GM19240 (cell line): ENCODE data around the gene KRT2.

Source experiments
- DNase-seq: peaks from one replicate; pipeline ENCODE4 v3.0.0; 2011; ENCODE audit warnings: low spot score; ENCODE audit not compliant: insufficient read length

The KRT2 gene

DNA sequence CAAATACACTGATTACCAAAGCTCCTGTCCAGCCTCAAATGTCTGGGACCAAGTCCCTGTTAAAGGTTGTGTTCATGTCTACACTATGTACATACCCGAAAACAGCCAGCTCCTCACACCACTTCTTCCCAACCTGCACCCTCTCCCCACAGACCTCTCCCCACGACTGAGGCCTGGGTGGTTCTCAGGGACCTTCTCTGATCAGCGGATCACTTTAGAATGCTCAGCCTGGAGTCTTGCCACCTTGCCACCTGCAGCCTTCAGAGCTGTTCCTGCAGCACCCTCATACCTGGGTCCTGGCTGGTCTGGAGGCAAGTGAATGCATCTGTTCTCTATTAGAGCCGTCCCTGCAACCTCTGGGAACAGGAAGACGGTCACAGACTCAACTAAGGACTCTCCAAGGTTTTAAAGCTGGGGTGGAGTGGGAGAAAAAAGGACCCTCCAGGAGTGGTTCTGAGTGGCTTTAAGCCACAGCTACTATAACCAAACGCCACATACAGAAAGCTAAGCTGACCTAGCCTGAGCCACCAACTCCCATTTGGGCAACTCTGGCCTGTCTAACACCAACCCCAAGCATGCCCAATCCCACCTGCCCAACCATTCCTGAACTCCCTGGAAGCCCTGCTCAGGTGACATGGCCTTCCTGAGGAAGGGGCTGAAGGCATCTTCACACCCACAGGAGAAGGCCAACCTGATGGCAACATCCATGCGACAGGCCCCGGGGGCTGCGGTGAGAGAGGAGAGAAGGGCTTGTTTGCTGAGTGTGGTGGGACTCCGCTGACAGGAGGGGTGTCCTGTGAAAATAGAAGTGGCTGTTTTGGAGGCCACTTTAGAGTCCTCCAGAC is 8.6 kb downstream of the KRT2 start:
- DNase-seq, result no peak

DNA sequence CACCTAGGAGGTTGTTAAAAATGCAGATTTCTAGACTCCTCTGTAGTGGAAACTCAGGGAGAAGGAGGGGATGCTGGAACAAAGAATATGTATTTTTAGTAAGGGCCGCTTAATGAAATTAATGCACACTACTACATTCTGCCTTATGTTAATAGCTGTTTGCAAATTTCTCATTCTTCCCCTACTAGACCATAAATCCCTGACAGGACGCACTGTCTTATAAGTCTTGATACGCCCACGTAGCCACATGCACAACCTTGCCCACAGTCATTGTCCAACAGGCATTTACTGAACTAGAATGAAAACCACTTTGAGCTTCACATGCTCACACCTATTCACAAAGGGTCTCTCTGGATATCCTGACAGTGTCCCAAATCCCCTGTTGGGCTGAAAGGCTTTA is 10.5 kb downstream of the KRT2 start:
- DNase-seq, result no peak

DNA sequence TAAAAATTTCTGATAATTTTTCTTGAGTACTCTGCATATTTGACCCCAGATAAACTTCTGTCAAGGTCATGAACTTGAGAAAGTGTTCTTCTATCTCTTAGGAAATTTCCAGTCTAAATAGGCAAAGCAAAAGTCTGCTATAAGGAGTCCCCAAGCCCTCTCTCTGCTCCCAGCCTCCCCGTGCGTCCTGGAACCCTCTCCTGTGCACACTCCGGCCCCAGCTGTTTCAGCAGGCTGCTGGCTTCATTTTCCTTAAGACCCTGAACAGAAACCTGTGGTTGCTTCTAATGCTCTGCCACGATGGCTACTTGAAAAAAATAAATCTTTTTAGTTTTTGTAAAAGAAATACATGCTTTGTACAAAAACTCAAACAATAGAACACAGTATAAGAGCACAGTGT is 14.7 kb downstream of the KRT2 start:
- no peak for DNase-seq

- DNase-seq, result no peak
Measured at GRCh38 chr12:52636592-52637258, 15.3 kb downstream of the KRT2 start.

- no peak for DNase-seq
Measured at GRCh38 chr12:52636189-52636588, 15.8 kb downstream of the KRT2 start.

DNA sequence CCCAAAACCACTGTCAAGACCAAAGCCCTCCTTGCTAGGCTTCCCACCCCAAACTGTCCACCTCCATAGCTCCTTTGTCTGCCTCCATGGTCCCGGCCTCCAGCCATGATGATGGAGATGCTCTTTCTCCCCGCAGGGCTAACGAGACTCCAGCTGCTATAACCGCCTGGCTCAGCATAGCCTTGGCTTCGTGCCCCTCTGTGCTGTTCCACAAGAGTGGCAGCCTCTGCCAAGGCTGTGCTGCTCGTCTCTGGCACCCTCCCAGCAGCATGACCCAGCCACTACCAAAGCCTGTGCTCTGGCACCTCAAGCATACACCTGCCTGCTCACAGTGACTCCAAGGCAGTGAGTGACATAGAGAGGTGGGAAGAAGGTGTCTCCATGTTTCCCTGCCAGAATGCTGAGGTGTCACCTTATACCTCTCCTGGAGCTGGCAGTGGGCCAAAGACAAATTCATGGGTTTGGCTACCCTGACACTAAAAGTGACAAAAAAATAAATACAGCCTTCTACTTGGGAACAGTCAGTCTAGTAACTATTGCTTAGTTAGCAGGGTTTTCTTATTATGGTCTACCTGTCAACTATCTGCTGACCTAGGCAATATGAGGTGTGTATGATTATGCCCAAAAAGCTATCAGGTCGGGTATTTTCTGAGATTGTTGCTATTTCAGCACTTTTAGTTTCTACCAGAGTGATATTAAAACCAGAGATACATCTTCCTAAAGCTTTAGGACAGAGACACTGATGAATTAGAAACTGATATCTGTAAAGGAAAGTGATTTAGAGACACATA is 17.6 kb downstream of the KRT2 start:
- no peak for DNase-seq

GRCh38 chr12:52633383-52633782 is 18.6 kb downstream of the KRT2 start:
- DNase-seq, result no peak

- DNase-seq, result no peak
Measured at GRCh38 chr12:52632656-52633055, 19.4 kb downstream of the KRT2 start.

GRCh38 chr12:52631676-52632459 is 20.1 kb downstream of the KRT2 start:
- no peak for DNase-seq

- DNase-seq, result no peak
Measured at GRCh38 chr12:52631264-52631663, 20.7 kb downstream of the KRT2 start.

DNA sequence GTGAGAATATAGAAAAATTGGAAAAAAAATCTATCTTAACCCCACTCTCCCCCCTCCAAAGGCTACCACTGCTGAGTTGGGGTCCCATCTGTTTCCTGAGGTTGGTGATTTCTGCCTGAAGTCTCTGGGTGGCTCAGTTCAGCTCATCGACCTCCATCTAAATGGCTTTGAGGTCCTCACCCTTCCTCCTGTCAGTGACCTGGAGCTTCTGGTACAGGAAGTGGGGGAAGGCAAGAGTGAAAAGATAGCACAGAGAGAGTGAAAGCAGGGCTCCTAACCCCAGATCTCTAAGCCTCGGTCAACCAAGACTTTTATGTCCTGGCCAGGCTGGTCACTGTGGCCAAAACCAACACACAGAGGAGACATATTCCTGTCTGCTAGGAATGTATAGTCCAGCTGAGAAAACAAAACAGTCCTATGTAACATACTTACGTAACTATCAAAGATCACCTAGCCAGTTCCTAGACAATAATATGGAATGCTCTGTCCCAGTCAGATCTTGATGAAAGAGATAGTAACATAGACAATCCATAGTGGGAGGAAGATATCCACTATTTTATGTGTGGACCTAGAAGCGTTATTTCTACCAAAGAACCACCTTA is 21.3 kb downstream of the KRT2 start:
- DNase-seq, result no peak

GRCh38 chr12:52630008-52630500 is 22.0 kb downstream of the KRT2 start:
- no peak for DNase-seq

- no peak for DNase-seq
Measured at GRCh38 chr12:52629281-52630007, 22.6 kb downstream of the KRT2 start.

DNA sequence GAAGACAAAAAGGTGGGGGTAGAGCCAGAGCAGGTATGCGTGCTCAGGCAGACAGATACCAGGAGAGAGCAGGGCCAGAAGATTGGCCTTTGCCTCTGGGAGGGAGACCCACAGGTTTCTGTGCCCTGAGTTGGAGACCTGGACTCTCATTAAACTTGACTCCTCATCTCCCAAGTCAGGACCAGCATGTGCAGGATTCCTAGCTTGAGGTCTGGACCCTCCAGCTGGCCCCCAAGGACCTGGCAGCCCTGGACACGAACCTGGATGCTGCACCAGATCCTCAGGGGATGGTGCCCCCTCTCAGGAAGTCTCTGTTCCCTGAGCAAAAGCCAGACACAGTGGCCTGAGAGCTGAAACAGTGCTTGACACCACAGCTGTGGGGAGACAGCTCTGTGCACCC is 23.2 kb downstream of the KRT2 start:
- DNase-seq, result no peak

- DNase-seq, result no peak
Measured at GRCh38 chr12:52628111-52628507, 23.9 kb downstream of the KRT2 start.

DNA sequence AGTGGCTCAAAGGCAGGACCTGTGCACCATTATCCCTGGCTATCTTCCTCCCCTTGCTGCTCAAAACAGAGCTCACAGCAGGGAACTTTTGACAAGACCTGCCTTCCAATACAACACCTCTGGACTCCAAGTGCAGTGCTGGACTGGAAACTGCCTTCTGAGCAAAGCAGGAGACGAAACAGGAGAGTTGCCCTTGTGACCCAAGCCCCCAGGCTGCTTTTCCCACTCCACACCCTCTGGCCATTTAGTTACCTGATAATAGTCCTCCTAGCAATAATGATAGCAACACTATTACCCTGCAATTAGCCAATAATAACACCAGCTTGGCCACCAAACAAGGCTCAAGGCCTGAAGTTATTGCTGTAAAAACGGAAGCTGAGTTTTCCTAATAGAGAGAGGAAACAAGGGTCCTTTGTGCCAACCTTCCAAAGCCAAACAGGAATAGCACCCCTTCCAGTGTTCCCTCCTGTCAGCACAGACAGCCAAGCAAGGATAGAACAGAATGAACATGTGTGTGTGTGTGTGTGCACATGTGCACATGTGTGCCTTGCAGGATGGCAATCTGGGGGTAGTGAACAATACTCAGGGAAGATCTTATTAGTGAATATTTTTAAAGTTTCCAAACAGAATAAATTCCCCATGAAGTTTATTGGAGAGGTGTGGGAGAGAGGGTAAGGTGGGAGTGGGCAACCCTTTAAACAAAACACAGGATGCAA is 24.5 kb downstream of the KRT2 start:
- DNase-seq, result no peak

DNA sequence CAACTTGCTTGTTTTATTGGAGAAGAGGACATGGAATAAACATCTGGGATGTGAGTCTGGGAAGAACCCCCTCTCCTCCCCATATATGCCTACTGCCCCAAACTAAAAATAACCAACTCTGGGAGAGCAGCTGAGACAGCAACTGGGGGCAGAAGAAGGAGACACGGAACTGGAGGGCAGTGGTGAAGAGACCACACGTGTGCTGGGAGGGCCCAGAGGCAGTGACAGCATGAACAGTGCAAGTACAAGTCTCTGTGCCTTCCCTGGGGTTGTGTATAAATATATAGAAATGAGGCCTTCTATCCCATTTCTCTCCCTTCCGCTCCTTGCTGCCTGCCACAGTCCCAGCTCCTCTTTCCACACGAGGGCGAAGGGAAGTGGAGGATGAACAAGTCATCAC is 29.7 kb downstream of the KRT2 start:
- no peak for DNase-seq

GRCh38 chr12:52618866-52619265 is 33.1 kb downstream of the KRT2 start:
- DNase-seq, result no peak

- no peak for DNase-seq
Measured at GRCh38 chr12:52618216-52618615, 33.8 kb downstream of the KRT2 start, which contains the start of gene KRT73. TSS of gene KRT73 (minus strand) at chr12:52618559. CDS start at chr12:52618524, 35 bp downstream.
